HEK293 (cell line): ENCODE data around the gene MMRN2.

ENCODE experiments used
- BCL11B ChIP-seq: fragments of 450-650 bp; formaldehyde crosslinking; IDR thresholded peaks from 2 replicates; pipeline ENCODE4 v1.5.1; 2016; ENCODE audit warnings: low read depth, missing biosample characterization, missing genetic modification characterization
- CTCF ChIP-seq: fragments of 450-650 bp; formaldehyde crosslinking; IDR thresholded peaks from 2 replicates; pipeline ENCODE4 v1.5.1; 2016; ENCODE audit warnings: missing biosample characterization, missing genetic modification characterization
- KLF9 ChIP-seq: fragments of 450-650 bp; formaldehyde crosslinking; IDR thresholded peaks from 2 replicates; pipeline ENCODE4 v1.5.1; 2016; ENCODE audit warnings: missing biosample characterization, missing genetic modification characterization, low read depth
- REST ChIP-seq: fragments of 450-650 bp; formaldehyde crosslinking; IDR thresholded peaks from 2 replicates; pipeline ENCODE4 v1.5.1; 2016; ENCODE audit warnings: missing biosample characterization, missing genetic modification characterization
- ZBTB1 ChIP-seq: fragments of 450-650 bp; formaldehyde crosslinking; IDR thresholded peaks from 2 replicates; pipeline ENCODE4 v1.5.1; 2016; ENCODE audit warnings: missing biosample characterization, missing genetic modification characterization
- ZBTB26 ChIP-seq: fragments of 450-650 bp; formaldehyde crosslinking; optimal IDR thresholded peaks from 2 replicates; pipeline ENCODE3; 2016; ENCODE audit warnings: missing biosample characterization, mild to moderate bottlenecking, missing genetic modification characterization
- ZBTB49 ChIP-seq: fragments of 450-650 bp; formaldehyde crosslinking; IDR thresholded peaks from 2 replicates; pipeline ENCODE4 v1.5.1; 2016; ENCODE audit warnings: missing biosample characterization, missing genetic modification characterization, low read depth
- ZNF654 ChIP-seq: fragments of 450-650 bp; formaldehyde crosslinking; IDR thresholded peaks from 2 replicates; pipeline ENCODE4 v1.5.1; 2016; ENCODE audit warnings: low read depth, missing biosample characterization, missing genetic modification characterization
- ZNF768 ChIP-seq: fragments of 450-650 bp; formaldehyde crosslinking; IDR thresholded peaks from 2 replicates; pipeline ENCODE4 v1.5.1; 2018; ENCODE audit warnings: missing biosample characterization, mild to moderate bottlenecking, missing genetic modification characterization

- TF ChIP-seq BCL11B (tag by site-specific recombination) (no peak), CTCF (no peak), ZNF768 (tag by site-specific recombination) (no peak), ZBTB1 (tag by site-specific recombination) (no peak), ZBTB26 (no peak), KLF9 (no peak), REST (tag by site-specific recombination) (no peak), ZNF654 (tag by site-specific recombination) (no peak), ZBTB49 (tag by site-specific recombination) (no peak)
Measured at GRCh38 chr10:86974484-86974883, 17.1 kb upstream of the MMRN2 start.
